Activated CD4-positive, CD25-positive, alpha-beta regulatory T cell (primary cell): ENCODE measurements around the gene MROH2B.

Source experiments
- DNase-seq, 4 experiments: peaks; one replicate each; lab custom pipeline; 2025; lab: John Stamatoyannopoulos, UW

The MROH2B gene

GRCh38 chr5:41071242-41071641 is at the start of gene MROH2B:
MROH2B (minus strand) TSS chr5:41071342; CDS start chr5:41070852, 490 bp downstream.
- DNase-seq = no peak

- no peak for DNase-seq
Measured at GRCh38 chr5:41120600-41120999, 49.5 kb upstream of the MROH2B start.

- DNase-seq = no peak
Measured at GRCh38 chr5:41118177-41118576, 47.0 kb upstream of the MROH2B start.

- no peak for DNase-seq
Measured at GRCh38 chr5:41115281-41115680, 44.1 kb upstream of the MROH2B start.

- no peak for DNase-seq
Measured at GRCh38 chr5:41112486-41113455, 41.6 kb upstream of the MROH2B start.

- DNase-seq = no peak
Measured at GRCh38 chr5:41109186-41109585, 38.0 kb upstream of the MROH2B start.

GRCh38 chr5:41102341-41102740 is 31.2 kb upstream of the MROH2B start:
- DNase-seq = no peak

- no peak for DNase-seq
Measured at GRCh38 chr5:41097642-41098041, 26.5 kb upstream of the MROH2B start.

- DNase-seq = no peak
Measured at GRCh38 chr5:41095324-41096101, 24.4 kb upstream of the MROH2B start.

GRCh38 chr5:41094871-41095270 is 23.7 kb upstream of the MROH2B start:
- DNase-seq = no peak

- DNase-seq = no peak
Measured at GRCh38 chr5:41093803-41094202, 22.7 kb upstream of the MROH2B start.

- no peak for DNase-seq
Measured at GRCh38 chr5:41087461-41087860, 16.3 kb upstream of the MROH2B start.

- DNase-seq = no peak
Measured at GRCh38 chr5:41083306-41083705, 12.2 kb upstream of the MROH2B start.

GRCh38 chr5:41071975-41072374 is 833 bp upstream of the MROH2B start:
- no peak for DNase-seq

GRCh38 chr5:41067714-41068568 is 3.2 kb downstream of the MROH2B start:
- DNase-seq = no peak

- DNase-seq = no peak
Measured at GRCh38 chr5:41065691-41066335, 5.3 kb downstream of the MROH2B start.

- DNase-seq = no peak
Measured at GRCh38 chr5:41057940-41058339, 13.2 kb downstream of the MROH2B start.

GRCh38 chr5:41057231-41057630 is 13.9 kb downstream of the MROH2B start:
- no peak for DNase-seq

- no peak for DNase-seq
Measured at GRCh38 chr5:41048986-41049385, 22.2 kb downstream of the MROH2B start.

- no peak for DNase-seq
Measured at GRCh38 chr5:41043109-41043747, 27.9 kb downstream of the MROH2B start.

- no peak for DNase-seq
Measured at GRCh38 chr5:41032973-41033372, 38.2 kb downstream of the MROH2B start.
